ENCODE results near the gene KRT83.

The KRT83 gene

DNA sequence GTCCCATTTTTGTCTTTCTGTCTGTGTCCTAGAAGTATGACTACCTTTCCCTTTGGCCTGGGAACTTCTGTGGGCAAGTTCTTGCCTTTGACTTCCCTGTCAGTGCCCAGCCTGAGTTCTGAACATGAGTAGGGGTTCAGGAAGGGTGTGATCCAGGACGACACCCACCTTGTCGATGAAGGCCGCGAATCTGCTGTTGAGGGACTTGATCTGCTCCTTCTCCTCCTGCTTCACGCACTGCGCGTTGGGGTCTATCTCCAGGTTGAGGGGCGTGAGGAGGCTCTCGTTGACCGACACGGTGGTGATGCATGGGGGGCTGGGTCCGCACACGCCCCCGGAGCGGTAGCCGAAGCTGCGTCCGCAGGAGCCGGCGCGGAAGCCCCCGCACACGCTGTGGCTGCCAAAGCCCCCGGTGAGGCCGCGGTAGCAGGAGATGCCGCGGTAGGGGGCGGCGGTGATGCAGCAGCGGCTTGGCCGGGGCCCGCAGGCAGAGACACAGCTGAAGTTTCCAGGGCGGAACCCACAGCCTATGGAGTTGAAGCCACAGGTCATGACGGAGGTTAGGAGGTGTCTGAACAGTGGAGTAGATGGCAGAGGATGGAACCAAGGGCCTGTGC, at the start of gene KRT83:
Gene KRT83 (minus strand): TSS at position 615 of the 617 bp plus-strand sequence. CDS start 63 bp downstream, at position 552.
- DNase-seq, result no peak

DNA sequence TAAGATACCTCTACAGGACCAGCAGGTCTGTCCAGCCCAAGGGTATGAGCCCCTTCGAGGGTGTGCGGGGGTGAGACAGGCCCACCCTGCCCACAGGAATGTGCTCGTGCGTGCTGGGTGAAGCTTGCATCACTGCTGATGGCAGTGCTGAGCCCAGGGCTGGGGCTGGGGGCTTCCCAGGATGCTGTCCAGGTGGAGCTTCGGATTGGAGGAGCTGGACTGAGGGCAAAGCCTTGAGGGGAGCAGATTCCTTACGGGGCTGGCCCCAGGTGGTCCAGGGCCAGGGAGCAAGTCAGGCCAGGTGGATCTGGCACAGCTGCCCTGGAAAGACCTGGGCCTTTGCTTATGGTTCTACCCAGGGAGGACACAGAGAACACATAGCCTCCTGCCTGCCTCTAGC, 48.6 kb upstream of the KRT83 start:
- DNase-seq, result no peak

DNA sequence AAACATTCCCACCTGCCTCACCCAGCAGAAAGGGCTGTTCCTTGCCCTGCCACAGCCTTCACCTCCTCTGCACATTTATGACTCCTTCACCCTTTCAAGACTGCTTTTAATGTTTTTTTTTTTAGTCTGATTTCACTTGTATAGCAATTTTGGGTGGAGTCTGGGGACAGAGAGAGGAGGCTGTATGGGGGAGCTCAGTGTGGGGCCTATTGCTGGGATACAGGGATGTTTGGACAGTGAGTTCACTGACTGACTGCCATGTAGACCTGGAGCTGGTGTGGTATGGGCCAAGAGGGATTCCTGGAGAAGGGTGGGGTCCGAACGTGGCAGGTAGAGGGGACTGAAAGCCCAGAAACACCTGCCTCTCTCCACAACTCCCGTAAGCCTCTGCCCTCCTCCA, 48.0 kb upstream of the KRT83 start:
- no peak for DNase-seq

DNA sequence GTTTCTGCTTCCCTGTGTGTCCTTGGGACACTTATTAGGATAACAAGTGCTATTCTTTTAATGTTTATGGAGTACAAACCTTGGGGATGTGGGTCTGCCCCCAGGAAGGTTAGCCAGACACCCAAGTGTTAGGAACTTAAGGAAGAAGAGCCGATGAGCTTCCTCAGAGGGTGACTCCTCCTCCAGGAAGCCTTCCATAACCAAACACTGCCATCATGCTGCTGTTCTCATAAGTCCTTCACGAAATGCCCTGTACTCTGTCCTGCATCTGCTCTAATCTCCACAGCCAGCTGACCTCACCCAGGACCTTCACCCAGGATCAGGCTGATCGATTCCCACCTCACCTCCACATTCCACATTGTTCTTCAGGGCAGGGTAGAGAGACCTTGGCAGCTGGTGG, 47.3 kb upstream of the KRT83 start:
- no peak for DNase-seq

DNA sequence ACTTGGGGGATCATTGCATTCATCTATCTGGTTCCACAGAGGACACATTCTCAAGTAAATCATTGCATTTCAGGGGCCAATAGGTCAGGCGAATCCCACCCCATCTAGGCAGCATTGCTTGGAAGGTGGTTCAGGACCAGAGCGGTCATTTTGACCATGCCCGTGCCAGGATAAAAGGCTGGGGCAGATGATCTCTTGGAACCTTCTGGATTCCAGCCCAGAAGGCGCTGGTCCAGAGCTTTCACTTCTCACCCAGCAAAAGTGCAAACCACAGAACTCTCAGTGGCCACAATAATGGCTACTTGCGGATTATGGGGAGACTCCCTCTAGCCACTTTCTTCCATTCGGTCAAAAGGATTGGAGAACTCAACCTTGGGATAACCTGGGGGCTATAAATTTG, 46.7 kb upstream of the KRT83 start:
- DNase-seq, result no peak

DNA sequence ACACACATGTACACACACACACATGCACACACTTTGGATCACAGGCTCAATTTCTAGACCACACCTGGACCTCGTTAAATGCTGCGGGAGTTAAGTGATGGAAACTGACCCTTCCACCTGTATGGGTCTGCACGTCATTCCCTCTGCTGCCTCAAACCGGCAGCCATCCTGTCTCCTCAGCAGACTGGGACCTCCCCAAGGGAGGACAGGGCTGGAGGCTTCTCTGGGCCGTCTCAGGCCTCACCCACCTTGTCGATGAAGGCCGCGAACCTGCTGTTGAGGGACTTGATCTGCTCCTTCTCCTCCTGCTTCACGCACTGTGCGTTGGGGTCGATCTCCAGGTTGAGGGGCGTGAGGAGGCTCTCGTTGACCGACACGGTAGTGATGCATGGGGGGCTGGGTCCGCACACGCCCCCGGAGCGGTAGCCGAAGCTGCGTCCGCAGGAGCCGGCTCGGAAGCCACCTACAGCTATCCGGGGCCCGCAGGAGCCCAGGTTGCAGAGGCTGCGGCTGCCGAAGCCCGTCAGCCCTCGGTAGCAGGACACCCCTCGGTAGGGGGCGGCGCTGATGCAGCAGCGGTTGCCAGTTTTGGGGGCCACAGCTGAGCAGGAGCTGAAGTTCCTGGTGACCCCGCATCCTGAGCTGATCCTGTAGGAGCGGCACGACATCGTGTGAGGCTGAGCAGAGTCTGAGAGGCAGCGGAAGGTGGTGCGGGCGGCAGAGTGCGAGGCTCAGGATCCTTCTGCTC, 45.7 kb upstream of the KRT83 start, which contains the start of gene KRT85:
Gene KRT85 (minus strand): TSS at position 744 of the 748 bp plus-strand sequence. CDS start 76 bp downstream, at position 668.
- DNase-seq, result no peak

DNA sequence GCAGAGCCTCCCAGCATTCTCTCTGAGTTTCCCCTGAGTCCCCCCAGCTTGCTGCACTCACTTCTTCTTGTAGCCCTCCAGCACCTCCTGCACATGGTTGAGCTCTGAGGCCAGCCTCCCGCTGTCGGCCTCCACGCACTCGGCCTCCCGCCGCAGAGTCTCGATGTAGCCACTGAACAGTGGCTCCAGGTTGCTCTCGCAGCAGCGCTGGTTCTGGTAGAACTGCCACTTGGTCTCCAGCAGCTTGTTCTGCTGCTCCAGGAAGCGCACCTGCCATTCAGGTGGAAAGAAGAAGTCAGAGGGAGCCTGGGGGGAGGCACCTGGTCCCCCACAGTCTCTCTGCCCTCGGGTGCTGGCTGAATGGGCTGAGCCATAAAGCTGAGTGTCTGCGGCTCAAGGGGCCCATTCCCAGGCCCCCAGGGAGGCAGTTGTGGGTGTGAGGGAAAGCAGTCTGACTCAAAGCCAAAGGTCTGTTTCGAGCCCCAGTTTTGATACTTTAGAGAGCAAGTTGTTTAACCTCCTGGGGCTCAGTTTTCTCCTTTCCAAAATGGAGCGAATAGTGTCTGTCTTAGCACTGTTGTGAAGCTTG, 43.8 kb upstream of the KRT83 start:
- no peak for DNase-seq

DNA sequence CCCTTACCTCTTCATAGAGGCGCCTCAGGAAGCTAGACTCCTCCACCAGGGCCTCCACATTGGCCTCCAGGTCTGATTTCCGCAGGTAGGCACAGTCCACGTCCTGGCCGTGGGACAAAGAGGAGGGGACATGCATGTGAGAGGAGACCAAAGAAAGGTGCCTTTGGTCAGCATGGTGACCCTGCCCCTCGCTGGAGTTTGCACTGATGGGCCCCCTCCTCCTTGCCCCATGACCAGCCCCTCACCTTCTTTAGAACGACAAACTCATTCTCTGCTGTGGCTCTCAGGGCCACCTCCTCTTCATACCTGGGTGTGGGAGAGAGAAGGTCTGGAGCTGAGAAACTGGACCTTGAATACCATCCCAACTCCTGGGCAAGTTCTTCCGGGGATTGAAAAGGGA, 42.9 kb upstream of the KRT83 start:
- no peak for DNase-seq

DNA sequence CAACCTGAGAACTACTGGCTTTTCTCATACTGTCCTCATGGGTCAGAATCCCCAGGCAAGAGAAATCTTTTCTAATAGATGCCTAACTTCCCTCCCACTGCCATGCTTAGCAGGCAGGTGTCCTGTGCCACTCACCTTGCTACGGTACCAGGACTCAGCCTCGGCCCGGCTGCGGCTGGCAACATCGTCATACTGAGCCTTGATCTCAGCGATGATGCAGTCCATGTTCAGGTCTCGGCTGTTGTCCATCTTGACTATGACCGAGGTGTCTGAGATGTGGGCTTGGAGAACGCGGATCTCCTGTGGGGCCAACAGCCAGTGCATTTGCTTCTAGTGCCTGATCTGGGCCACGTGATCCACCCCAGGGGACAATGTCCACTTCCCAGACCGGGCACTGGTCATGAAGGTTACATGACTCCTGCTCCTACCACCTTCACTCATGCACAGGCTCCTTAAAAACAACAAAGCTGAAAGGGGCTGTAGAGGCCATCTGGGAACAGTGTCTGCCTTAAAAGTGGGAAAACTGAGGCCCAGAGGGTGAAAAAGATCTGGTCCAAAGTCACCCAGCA, 42.0 kb upstream of the KRT83 start:
- DNase-seq, result no peak

DNA sequence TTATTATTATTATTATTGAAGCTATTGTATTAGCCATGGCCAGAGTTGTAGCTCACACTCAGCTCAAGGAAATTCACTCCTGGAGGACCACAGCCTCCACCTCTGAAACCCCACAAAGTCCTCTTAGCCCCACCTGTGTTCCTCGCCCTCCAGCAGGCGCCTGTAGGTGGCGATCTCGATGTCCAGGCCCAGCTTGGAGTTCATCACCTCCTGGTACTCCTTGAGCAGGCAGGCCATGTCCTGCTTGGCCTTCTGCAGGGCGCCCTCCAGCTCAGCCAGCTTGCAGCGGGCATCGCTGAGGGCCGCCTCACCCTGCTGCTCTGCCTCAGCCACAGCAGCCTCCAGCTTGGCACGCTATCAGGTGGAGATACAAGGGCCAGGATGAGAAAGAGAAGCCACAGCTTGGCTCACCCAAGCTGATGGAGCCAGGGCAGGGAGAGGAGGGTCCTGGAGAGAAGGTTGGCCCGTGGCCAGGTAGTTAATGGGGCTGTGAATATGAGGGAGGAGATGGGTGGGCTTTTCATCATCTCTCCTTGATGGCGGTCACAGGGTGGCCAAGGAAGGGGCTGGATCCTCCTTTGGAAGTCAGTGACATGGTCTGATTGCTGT, 41.0 kb upstream of the KRT83 start:
- no peak for DNase-seq

DNA sequence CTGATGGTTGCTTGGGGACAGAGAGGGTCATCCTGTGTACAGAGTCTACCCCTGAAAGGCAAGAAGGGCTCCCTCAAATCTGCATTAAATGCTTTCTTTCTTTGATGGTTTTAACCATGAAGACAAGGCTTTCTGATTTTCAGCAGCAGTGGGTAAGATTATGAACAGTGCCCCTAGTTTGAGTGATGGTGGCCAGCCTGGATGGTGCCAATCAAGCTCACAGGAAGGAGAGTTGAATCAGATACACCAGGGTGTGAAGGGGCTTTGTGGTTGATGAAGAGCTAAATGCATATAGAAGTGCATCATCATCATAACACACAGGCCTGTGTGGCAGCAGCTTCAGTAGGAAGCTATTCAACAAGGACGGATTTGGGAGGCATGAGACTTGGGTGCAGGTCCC, 40.4 kb upstream of the KRT83 start:
- no peak for DNase-seq

DNA sequence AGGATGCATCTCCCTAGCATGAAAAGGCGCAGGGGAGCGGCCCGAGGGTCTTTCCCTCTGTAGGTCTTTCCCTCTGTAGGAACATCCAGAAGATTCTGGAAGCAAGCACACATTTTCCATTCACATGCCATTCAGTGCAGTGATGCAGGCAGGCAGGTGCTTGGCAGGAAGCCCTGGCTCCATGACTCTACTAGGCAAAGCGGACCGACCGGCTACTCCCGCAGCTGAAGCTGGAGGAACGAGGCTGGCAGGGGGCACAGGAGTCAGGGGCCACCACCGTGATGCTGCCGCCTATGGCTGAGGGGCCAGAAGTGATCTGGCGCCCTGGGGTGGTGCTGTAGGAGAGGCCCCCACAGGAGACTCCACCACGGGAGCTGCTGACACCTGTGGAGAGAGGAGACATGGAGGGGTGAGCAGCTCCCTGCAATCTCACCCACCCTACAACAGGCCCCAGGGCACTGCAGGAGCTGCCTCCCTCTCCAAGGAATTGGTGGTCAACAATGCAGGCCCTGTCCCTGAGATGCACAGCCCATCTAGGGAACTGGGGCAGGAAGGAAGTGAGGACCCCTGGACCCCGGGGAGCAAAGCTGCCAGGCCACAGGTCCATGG, 39.6 kb upstream of the KRT83 start:
- DNase-seq, result no peak

DNA sequence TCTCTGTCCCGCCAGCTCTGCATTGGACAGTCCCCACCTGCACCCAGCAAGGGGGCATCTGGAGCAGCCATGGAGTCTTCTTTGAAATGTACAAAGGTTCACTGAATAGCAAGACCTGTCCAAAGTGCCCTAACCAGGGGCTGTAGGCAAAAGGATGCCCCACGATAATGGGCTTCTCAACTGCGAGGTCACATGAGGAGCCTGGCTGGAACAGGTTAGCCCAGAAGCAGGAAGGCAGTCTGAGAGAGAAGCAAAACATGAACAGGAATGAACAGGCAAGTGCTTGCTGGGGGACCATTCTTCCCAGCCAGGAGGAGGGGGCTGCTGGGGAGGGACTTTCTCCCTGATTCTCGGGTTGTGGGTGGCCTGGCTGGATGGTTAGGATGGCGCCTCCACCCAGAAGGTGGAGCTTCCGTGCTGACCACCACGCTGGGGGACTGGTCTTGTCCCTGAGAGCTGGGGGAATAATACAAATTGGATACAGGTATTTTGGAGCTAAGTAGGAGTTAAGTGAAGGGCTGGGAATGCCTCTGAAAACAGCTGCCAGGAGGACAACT, 39.0 kb upstream of the KRT83 start:
- DNase-seq, result no peak

DNA sequence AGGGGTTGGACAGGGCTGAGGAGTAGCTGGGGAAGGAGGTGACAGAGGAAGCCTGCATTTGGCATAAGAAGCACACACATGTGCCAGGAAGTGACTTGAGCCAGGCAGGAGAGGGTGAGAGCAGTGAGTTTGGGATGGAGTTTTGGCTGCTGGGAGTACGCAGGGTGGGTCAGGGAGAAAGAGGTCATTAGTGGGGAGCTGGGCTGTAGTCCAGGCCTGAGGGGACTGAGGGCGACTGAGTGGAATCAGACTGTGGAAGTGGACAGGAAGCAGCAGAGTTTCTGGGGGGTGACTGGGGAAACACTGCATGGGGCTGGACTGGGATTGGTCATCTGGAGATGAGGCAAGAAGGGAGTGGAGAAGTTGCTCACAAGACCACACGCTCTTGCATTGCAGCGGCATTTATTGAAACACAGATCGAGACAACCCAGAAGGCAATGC, 38.4 kb upstream of the KRT83 start:
- no peak for DNase-seq

DNA sequence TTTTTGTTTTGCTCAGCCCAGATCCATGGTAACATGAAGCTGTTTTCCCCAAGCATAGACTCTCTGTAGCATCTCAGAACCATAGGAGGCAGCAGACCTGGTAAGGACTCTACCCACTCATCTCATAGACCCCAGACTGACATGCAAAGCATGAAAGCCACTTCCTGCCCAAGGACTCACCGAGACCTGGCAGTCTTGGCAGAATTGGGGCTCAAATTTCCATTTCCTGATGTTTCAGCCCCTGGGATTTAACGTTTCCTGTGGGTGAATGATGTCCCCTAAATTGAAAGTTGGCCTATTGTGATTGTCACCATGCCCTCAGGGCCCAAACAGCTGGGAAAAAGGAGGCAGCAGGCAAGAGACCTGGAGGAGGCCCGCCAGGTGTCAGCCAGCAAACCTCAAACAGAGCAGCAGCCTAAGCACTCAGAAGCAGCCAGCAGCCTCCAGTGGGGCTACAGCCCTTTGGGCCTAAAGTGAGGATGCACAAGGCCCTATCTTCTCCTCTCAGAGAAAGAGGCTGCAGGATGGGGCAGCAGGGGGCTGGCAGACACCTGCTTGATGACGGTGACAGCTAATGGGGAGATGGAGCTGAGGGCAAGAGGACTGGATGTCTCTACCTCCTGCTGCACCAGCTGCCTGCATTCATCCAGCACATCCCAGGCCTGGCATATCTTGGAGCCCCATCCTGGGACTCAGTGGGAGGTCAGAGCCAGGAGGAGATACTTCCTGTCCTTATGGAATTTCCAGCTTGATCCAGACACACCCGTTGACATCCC, 37.6 kb upstream of the KRT83 start:
- DNase-seq, result no peak

DNA sequence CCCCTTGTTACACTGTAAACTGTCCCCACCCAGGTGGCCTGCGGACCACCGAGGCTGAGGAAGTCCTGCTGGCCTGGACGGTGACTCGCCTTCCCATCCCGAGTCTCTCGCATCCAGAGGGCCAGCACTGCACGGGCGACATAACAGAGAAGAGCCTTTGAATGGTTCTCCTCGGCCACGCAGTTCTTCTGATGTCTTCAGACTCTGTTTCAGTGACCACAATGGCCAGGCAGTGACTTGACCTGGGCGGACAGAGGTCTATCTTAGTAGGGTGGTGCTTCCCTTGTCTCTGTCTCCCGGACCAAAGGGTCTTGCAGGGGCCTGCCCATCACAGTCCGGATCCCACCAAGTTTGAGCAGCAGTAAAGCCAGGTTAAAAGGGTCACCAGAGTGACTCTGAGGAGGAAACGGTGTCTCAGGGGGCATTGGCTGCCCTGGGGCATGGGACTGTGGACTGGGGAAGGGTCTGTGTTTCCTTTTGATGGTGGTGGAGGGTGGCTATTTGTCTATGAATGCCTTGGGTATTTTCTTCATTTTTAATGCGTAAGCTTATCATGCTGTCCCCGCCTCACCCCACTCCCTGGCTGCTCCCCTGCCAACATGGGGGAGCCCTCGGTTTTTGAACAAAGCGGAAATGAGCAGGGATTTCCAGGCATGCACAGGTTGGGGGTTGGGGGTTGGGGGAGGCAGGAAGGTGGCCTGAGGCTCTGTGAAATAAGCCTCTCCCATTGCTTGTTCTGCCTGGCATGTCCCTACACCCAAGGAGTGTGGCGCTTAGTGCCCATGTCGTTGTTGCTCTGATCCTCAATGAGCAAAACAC, 35.8 kb upstream of the KRT83 start:
- DNase-seq, result no peak

DNA sequence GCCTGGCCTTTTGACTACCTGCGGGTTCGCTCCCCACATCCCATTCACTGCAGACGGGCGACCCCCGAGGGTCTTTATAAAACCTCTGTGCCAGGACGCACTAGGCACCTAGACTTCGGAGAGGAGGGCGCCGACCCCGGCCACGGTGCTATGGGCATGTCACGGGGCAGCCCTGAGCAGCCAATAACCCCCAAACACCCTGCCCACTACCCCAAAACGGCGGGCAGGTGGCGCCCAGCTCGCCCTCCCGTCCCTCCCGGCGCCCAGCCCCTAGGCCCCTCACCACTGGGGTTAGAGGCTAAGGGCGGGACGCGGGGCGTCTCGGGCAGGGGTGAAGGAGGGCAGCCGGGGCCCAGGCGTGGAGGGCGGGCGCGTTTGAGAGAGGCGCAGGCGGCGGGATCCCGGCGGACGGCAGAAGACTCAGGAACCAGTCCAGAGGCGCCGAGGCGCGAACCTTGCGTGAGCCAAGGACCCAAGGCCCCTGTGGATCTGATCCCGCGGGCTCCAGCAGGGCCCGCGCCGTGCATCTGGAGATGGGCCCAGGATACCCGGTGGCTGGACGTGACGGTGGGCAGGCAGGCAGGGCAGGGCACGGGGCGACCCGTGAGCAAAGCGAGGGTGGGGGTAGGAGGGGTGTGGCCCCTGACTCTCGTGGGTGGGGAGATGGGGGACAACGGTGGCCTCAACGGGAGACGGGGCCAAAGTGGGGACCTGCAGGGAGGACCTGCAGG, 35.0 kb upstream of the KRT83 start:
- no peak for DNase-seq

DNA sequence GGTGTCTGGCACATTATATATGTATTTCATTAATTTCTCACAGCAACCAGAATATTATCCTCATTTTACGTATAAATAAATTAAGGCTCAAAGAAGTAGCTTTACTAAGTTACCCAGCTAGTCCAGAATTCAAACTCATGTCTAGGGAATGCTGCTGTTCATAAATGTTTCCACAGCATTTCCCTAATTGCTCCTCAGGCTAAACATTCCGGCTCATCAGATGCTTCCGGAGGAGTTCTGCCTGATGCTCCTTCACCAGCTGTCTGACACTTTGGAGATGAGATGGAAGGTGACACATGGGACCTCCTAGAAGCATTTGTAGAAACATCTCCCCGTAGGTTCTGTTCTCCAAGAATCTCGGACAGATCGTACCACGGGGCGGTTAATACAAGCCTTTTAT, 34.0 kb upstream of the KRT83 start:
- no peak for DNase-seq

DNA sequence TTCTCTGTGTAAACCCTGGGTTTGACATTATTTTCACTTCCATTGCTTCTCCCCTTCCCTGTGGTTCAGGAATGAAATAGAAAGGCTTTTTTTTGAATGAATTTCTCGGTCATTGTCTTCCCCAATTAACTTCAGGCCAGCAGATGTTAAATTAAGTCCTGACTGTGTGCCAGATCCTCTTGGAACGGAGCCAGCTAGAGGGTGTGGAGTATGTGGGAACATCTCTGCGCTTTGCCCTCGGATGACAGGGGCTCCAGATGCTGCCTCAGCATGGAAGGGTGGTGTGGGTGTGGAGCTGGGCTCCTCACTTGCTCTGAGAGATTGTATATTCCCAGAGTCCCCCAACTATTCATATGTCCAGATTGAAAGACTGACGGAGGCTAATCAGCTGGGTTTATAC, 33.0 kb upstream of the KRT83 start:
- no peak for DNase-seq

DNA sequence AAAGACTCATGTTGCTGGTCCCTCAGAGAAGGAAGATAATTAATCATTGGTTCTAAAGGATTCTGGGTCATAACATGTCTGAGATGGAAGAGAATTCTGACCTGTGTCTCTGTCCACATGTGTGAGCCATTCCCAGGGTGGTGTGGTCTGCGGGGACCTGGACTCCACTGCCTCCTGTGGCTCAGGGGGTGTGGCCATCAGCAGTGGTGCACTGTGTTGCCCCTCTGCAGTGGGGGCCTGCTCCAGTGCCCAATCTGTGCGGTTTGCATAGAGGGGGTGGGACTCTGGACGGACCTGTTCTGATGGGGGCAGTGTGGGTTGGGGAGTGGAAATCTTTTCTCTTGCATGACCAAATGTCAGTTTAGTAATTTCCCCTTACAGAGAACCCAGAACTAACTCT, 32.6 kb upstream of the KRT83 start:
- no peak for DNase-seq
